Measurements from ENCODE around the gene RFT1. TPM values are rescaled to one million over a fixed set of nuclear protein-coding genes. Genes with fewer than 3 reads are reported as not detected.

RFT1 gene
- total and polyA plus RNA-seq, 2 donors (not counting 1 experiment from before 2014, with no cell fraction given), result 9.7 to 20.5 TPM

- Histone ChIP-seq H3K27ac (ENCODE audit: insufficient read depth, low read length) (no peak overlapping the region), H3K9me3 (ENCODE audit: control insufficient read depth, insufficient read depth, low read depth, low read length) (no peaks in the 10 kb centered on the region), H3K36me3 (ENCODE audit: control insufficient read depth, insufficient read depth, low read length) (no peaks in the 10 kb centered on the region), H3K79me2 (ENCODE audit: control insufficient read depth, insufficient read depth, low read length) (no peaks in the 10 kb centered on the region), H3K4me1 (ENCODE audit: control insufficient read depth, extremely low read depth, insufficient read depth, low read length) (peaks cover 6% of the 10 kb centered on the region), H3K9ac (ENCODE audit: insufficient read depth, low read length) (no peak overlapping the region), H4K20me1 (ENCODE audit: control insufficient read depth, extremely low read depth, insufficient read depth, low read length) (no peaks in the 10 kb centered on the region), H2AFZ (ENCODE audit: low read length) (no peak overlapping the region), H3K4me3 (replicated peaks in 1 of 4; ENCODE audit: control extremely low read depth in 1 of 4, insufficient read depth in 1 of 4, low read depth in 3 of 4, low read length in 4 of 4) (no peak overlapping the region), H3K4me2 (ENCODE audit: extremely low read depth, insufficient read depth, low read length) (no peak overlapping the region), H3K27me3 (ENCODE audit: control insufficient read depth, insufficient read depth, low read length) (peaks cover 10% of the 10 kb centered on the region)
- no peak for TF ChIP-seq CTCF (conservative IDR thresholded peaks at IDR 0.05 in 1 of 2, IDR thresholded peaks at IDR 0.05 in 1 of 2; ENCODE audit: low read depth in 1 of 2, low read length in 2 of 2)
- TF ChIP-seq EZH2 (IDR thresholded peaks at IDR 0.05; ENCODE audit: low read length, missing control alignments), result no peak
- no peak for DNase-seq (ENCODE audit: low read depth in 2 of 2)
Measured at GRCh38 chr3:53154881-53155285, 24.6 kb upstream of the RFT1 start.

GRCh38 chr3:53153980-53154379 lies 23.7 kb upstream of the RFT1 start:
- no peaks in the 10 kb centered on the region for H3K79me2 ChIP-seq (ENCODE audit: control insufficient read depth, insufficient read depth, low read length)
- no peak overlapping the region for H3K4me2 ChIP-seq (ENCODE audit: extremely low read depth, insufficient read depth, low read length)
- no peak overlapping the region for H3K4me3 ChIP-seq (replicated peaks in 1 of 4; ENCODE audit: control extremely low read depth in 1 of 4, insufficient read depth in 1 of 4, low read depth in 3 of 4, low read length in 4 of 4)
- DNase-seq (ENCODE audit: low read depth in 2 of 2), result peak in 1 of 2 donors; percentile 17
- no peak overlapping the region for H3K27ac ChIP-seq (ENCODE audit: insufficient read depth, low read length)
- H4K20me1 ChIP-seq (ENCODE audit: control insufficient read depth, extremely low read depth, insufficient read depth, low read length), result no peaks in the 10 kb centered on the region
- no peak overlapping the region for H3K9ac ChIP-seq (ENCODE audit: insufficient read depth, low read length)
- H2AFZ ChIP-seq (ENCODE audit: low read length), result no peak overlapping the region
- H3K4me1 ChIP-seq (ENCODE audit: control insufficient read depth, extremely low read depth, insufficient read depth, low read length), result peaks cover 6% of the 10 kb centered on the region
- TF ChIP-seq EZH2 (IDR thresholded peaks at IDR 0.05; ENCODE audit: low read length, missing control alignments), result no peak
- TF ChIP-seq CTCF (conservative IDR thresholded peaks at IDR 0.05 in 1 of 2, IDR thresholded peaks at IDR 0.05 in 1 of 2; ENCODE audit: low read depth in 1 of 2, low read length in 2 of 2), result no peak
- H3K27me3 ChIP-seq (ENCODE audit: control insufficient read depth, insufficient read depth, low read length), result peaks cover 10% of the 10 kb centered on the region
- no peaks in the 10 kb centered on the region for H3K9me3 ChIP-seq (ENCODE audit: control insufficient read depth, insufficient read depth, low read depth, low read length)
- no peaks in the 10 kb centered on the region for H3K36me3 ChIP-seq (ENCODE audit: control insufficient read depth, insufficient read depth, low read length)

GRCh38 chr3:53153264-53153823 lies 23.1 kb upstream of the RFT1 start:
- no peak overlapping the region for H2AFZ ChIP-seq (ENCODE audit: low read length)
- peaks cover 6% of the 10 kb centered on the region for H3K4me1 ChIP-seq (ENCODE audit: control insufficient read depth, extremely low read depth, insufficient read depth, low read length)
- no peaks in the 10 kb centered on the region for H3K9me3 ChIP-seq (ENCODE audit: control insufficient read depth, insufficient read depth, low read depth, low read length)
- no peak overlapping the region for H3K9ac ChIP-seq (ENCODE audit: insufficient read depth, low read length)
- no peak overlapping the region for H3K4me2 ChIP-seq (ENCODE audit: extremely low read depth, insufficient read depth, low read length)
- no peak for TF ChIP-seq CTCF (conservative IDR thresholded peaks at IDR 0.05 in 1 of 2, IDR thresholded peaks at IDR 0.05 in 1 of 2; ENCODE audit: low read depth in 1 of 2, low read length in 2 of 2)
- TF ChIP-seq EZH2 (IDR thresholded peaks at IDR 0.05; ENCODE audit: low read length, missing control alignments), result no peak
- no peaks in the 10 kb centered on the region for H3K79me2 ChIP-seq (ENCODE audit: control insufficient read depth, insufficient read depth, low read length)
- no peak for DNase-seq (ENCODE audit: low read depth in 2 of 2)
- H3K27ac ChIP-seq (ENCODE audit: insufficient read depth, low read length), result no peak overlapping the region
- no peaks in the 10 kb centered on the region for H3K36me3 ChIP-seq (ENCODE audit: control insufficient read depth, insufficient read depth, low read length)
- H3K4me3 ChIP-seq (replicated peaks in 1 of 4; ENCODE audit: control extremely low read depth in 1 of 4, insufficient read depth in 1 of 4, low read depth in 3 of 4, low read length in 4 of 4), result no peak overlapping the region
- peaks cover 10% of the 10 kb centered on the region for H3K27me3 ChIP-seq (ENCODE audit: control insufficient read depth, insufficient read depth, low read length)
- no peaks in the 10 kb centered on the region for H4K20me1 ChIP-seq (ENCODE audit: control insufficient read depth, extremely low read depth, insufficient read depth, low read length)

All from fibroblast of lung (primary cell).